Transverse colon (tissue), 4 donors: Measurements from ENCODE around the gene ETV4. TPM values are rescaled to one million over a fixed set of nuclear protein-coding genes. Genes with fewer than 3 reads are reported as not detected.

ENCODE experiments used
- DNase-seq: peaks from one replicate; pipeline ENCODE4 v3.0.0-alpha.2; 2019
- H3K27ac ChIP-seq, 4 donors: fragments of 200-600 bp; sonication (generic); 2 replicates each; pipeline ENCODE4 v1.5.1; 2016 to 2018; ENCODE audit warnings: inconsistent platforms in 4 of 4
- H3K27me3 ChIP-seq: fragments of 200-600 bp; sonication (generic); 2 replicates; pipeline ENCODE4 v1.5.1; 2017; ENCODE audit warnings: inconsistent platforms
- H3K36me3 ChIP-seq, 4 donors: fragments of 200-600 bp; sonication (generic); 2 replicates each; pipeline ENCODE4 v1.5.1; 2017 to 2019; ENCODE audit warnings: inconsistent platforms in 4 of 4
- H3K4me1 ChIP-seq, 4 donors: fragments of 200-600 bp; sonication (generic); 2 replicates each; pipeline ENCODE4 v1.5.1; 2017 to 2020; ENCODE audit warnings: inconsistent platforms in 4 of 4
- H3K4me3 ChIP-seq, 4 donors: fragments of 200-600 bp; sonication (generic); 1 replicate in 1 of 4; 2 replicates in 3 of 4; pipeline versions ENCODE4 v1.5.1 to v1.6.1; 2017 to 2019; ENCODE audit warnings: inconsistent platforms in 4 of 4
- H3K9me3 ChIP-seq, 2 donors: fragments of 200-600 bp; sonication (generic); 2 replicates each; pipeline ENCODE4 v1.5.1; 2017 to 2019; ENCODE audit warnings: inconsistent platforms in 2 of 2
- CTCF ChIP-seq, 5 experiments: fragments of 200-600 bp in 3 of 5; fragments of 450-650 bp in 2 of 5; sonication (generic) in 3 of 5; IDR thresholded peaks; 1 replicate in 2 of 5; 2 replicates in 3 of 5; pipeline ENCODE4 v1.5.1; 2016 to 2017; ENCODE audit warnings: antibody characterized with exemption in 5 of 5, inconsistent platforms in 3 of 5, mild to moderate bottlenecking in 2 of 5, moderate library complexity in 1 of 5
- EP300 ChIP-seq: sonication (generic); formaldehyde crosslinking; IDR thresholded peaks from one replicate; pipeline ENCODE4 v1.6.1; 2017; ENCODE audit warnings: antibody characterized with exemption, low read depth
- POLR2A ChIP-seq: fragments of 450-650 bp; IDR thresholded peaks from one replicate; pipeline ENCODE4 v1.6.1; 2016; ENCODE audit warnings: antibody characterized with exemption, mild to moderate bottlenecking, moderate library complexity
- POLR2AphosphoS5 ChIP-seq, 3 donors: sonication (generic); formaldehyde crosslinking; IDR thresholded peaks; one replicate each; pipeline ENCODE4 v1.6.1; 2016; ENCODE audit warnings: antibody characterized with exemption in 3 of 3
- WGBS, 2 donors: methylation state at CpG; one replicate each; pipeline ENCODE4 v1.1.5; 2018; ENCODE audit warnings: low coverage in 1 of 2; 5-methylcytosine and 5-hydroxymethylcytosine counted together
- in situ Hi-C, 4 donors: fragments of 200-750 bp; cut with MboI; loops; one replicate each; pipeline versions ENCODE4 v1.15.0 to v1.15.1; 2017; ENCODE audit warnings: low sequenced_read_pairs in 3 of 4, low pct_ligation_motif_present in 1 of 4, low pct_unique_long_range_greater_than_20kb in 1 of 4
- intact Hi-C: fragments of 100-400 bp; cut with DNase I; formaldehyde crosslinking; loops from one replicate; pipeline ENCODE4 v1.15.1; 2023; ENCODE audit warnings: low total_unique reads
- total RNA-seq, 4 donors: library from RNA; depleted of rRNA; stranded (reverse); fragments of >200 nt; gene quantifications; one replicate each; pipeline ENCODE4 v1.1.0, GENCODE V29; 2016

Gene ETV4
- total RNA-seq, 4 donors from 2014 or later, result 0.41 to 1.3 TPM; not detected in 2

GRCh38 chr17:43549496-43549895 is 3.4 kb upstream of the ETV4 start:
- no peak for DNase-seq
- no peaks in the 10 kb centered on the region for H3K36me3 ChIP-seq
- H3K27ac ChIP-seq, result no peak overlapping the region
- intact Hi-C loops (no loop called here), in situ Hi-C loops (no loop called here)
- no peak overlapping the region for H3K4me3 ChIP-seq
- peaks cover 20 to 53% (median 43%) of the 10 kb centered on the region in 4 donors for H3K4me1 ChIP-seq
- WGBS, 2 donors, result 76 to 94% methylated on average over 5 of the region's 5 CpGs
- H3K27me3 ChIP-seq, result peaks cover 36% of the 10 kb centered on the region
- no peak for TF ChIP-seq EP300
- no peak for TF ChIP-seq CTCF (IDR thresholded peaks at IDR 0.05)
- TF ChIP-seq POLR2AphosphoS5 (IDR thresholded peaks at IDR 0.05), result no peak
- TF ChIP-seq POLR2A, result no peak
- no peaks in the 10 kb centered on the region for H3K9me3 ChIP-seq

- Histone ChIP-seq H3K4me3 (no peak overlapping the region), H3K27ac (no peak overlapping the region), H3K27me3 (peaks cover 42% of the 10 kb centered on the region), H3K4me1 (peaks cover 20 to 53% (median 46%) of the 10 kb centered on the region in 4 donors), H3K9me3 (no peaks in the 10 kb centered on the region), H3K36me3 (no peaks in the 10 kb centered on the region)
- intact Hi-C loops, result no loop called here
- in situ Hi-C loops, result no loop called here
- no peak for TF ChIP-seq EP300
- TF ChIP-seq CTCF (IDR thresholded peaks at IDR 0.05), result no peak
- TF ChIP-seq POLR2A, result no peak
- no peak for TF ChIP-seq POLR2AphosphoS5 (IDR thresholded peaks at IDR 0.05)
- WGBS, 2 donors, result 77% methylated on average over 3 of the region's 3 CpGs; no CpG with 5 or more reads in 1 of the 2 donors
- no peak for DNase-seq
Measured at GRCh38 chr17:43548689-43549379, 2.7 kb upstream of the ETV4 start.

GRCh38 chr17:43547659-43548256 is 1.6 kb upstream of the ETV4 start:
- no peak overlapping the region for H3K4me3 ChIP-seq
- peaks cover 15 to 43% (median 37%) of the 10 kb centered on the region in 4 donors for H3K4me1 ChIP-seq
- H3K27me3 ChIP-seq, result peaks cover 44% of the 10 kb centered on the region
- TF ChIP-seq CTCF (IDR thresholded peaks at IDR 0.05), result no peak
- TF ChIP-seq EP300, result no peak
- TF ChIP-seq POLR2AphosphoS5 (IDR thresholded peaks at IDR 0.05), result no peak
- no peak for TF ChIP-seq POLR2A
- DNase-seq, result no peak
- no peak overlapping the region for H3K27ac ChIP-seq
- H3K36me3 ChIP-seq, result no peaks in the 10 kb centered on the region
- intact Hi-C loops (no loop called here), in situ Hi-C loops (no loop called here)
- no peaks in the 10 kb centered on the region for H3K9me3 ChIP-seq

GRCh38 chr17:43547189-43547550 is 1.0 kb upstream of the ETV4 start:
- no peaks in the 10 kb centered on the region for H3K9me3 ChIP-seq
- H3K27me3 ChIP-seq, result peaks cover 44% of the 10 kb centered on the region
- WGBS, 2 donors, result 20 to 63% methylated on average over 1 to 2 of the region's 2 CpGs
- TF ChIP-seq CTCF (IDR thresholded peaks at IDR 0.05) (no peak), EP300 (no peak), POLR2AphosphoS5 (IDR thresholded peaks at IDR 0.05) (no peak), POLR2A (no peak)
- no peak for DNase-seq
- no peaks in the 10 kb centered on the region for H3K36me3 ChIP-seq
- peaks cover 15 to 37% (median 33%) of the 10 kb centered on the region in 4 donors for H3K4me1 ChIP-seq
- H3K4me3 ChIP-seq, result no peak overlapping the region
- intact Hi-C loops, result no loop called here
- no peak overlapping the region for H3K27ac ChIP-seq
- in situ Hi-C loops, result no loop called here
